Activated CD4-positive, CD25-positive, alpha-beta regulatory T cell treated with anti-CD3 and anti-CD28 coated beads, Interleukin-2, amount 50 U/mL, for 24 hours (primary cell): Measurements from ENCODE around the gene RGPD5.
"Not testable (repeated sequence)": the region's sequence is repeated elsewhere in the genome, so short reads cannot be mapped to it uniquely, and the experiment has no call there.

Source experiments
- ATAC-seq, 2 donors: fragments of 150-1000 bp; cut with Tn5 transposase; one replicate each; pipeline ENCODE4 v1.10.0; 2021; ENCODE audit warnings: mild to moderate bottlenecking in 1 of 2, moderate library complexity in 1 of 2

The RGPD5 gene

GRCh38 chr2:109894141-109894540 lies 100.0 kb downstream of the RGPD5 start:
- ATAC-seq: not testable (repeated sequence)

GRCh38 chr2:109895090-109895869 lies 101.2 kb downstream of the RGPD5 start:
- peak in 1 of 2 donors; percentile 26 for ATAC-seq

GRCh38 chr2:109896212-109896611 lies 102.1 kb downstream of the RGPD5 start:
- ATAC-seq: peak; percentile 97 to 98

- ATAC-seq: not testable (repeated sequence)
Measured at GRCh38 chr2:109897769-109898461, 103.8 kb downstream of the RGPD5 start.

GRCh38 chr2:109898462-109899336 lies 104.6 kb downstream of the RGPD5 start, which contains the start of gene LIMS3:
LIMS3 (plus strand) TSS chr2:109898688; CDS start chr2:109898729, 41 bp downstream.
- not testable (repeated sequence) for ATAC-seq

GRCh38 chr2:109905796-109906195 lies 111.7 kb downstream of the RGPD5 start:
- not testable (repeated sequence) for ATAC-seq
